Endodermal cell (in vitro differentiated cells): ENCODE results near the gene HAP1. TPM values are rescaled to one million over a fixed set of nuclear protein-coding genes. Genes with fewer than 3 reads are reported as not detected.

ENCODE experiments used
- DNase-seq: peaks from one replicate; pipeline ENCODE4 v3.0.0-alpha.2; 2017
- H3K27ac ChIP-seq: 2 replicates; pipeline ENCODE4 v1.5.1; 2013; ENCODE audit warnings: mild to moderate bottlenecking, low read depth, low read length, moderate library complexity
- H3K27me3 ChIP-seq: 2 replicates; pipeline ENCODE4 v1.6.1; 2013; ENCODE audit warnings: mild to moderate bottlenecking, low read length, moderate library complexity; ENCODE audit not compliant: insufficient read depth, control insufficient read depth, poor library complexity, severe bottlenecking
- H3K36me3 ChIP-seq: 2 replicates; pipeline ENCODE4 v1.7.0; 2013; ENCODE audit warnings: mild to moderate bottlenecking, low read length, moderate library complexity; ENCODE audit not compliant: control insufficient read depth, insufficient read depth
- H3K4me1 ChIP-seq: one replicate; pipeline ENCODE4 v1.7.0; 2013; ENCODE audit warnings: low read length; ENCODE audit not compliant: control insufficient read depth, insufficient read depth
- H3K4me3 ChIP-seq: 2 replicates; pipeline ENCODE4 v1.5.1; 2013; ENCODE audit warnings: mild to moderate bottlenecking, low read length, moderate library complexity
- H3K9ac ChIP-seq: 2 replicates; pipeline ENCODE4 v1.6.1; 2013; ENCODE audit warnings: mild to moderate bottlenecking, low read length, moderate library complexity; ENCODE audit not compliant: poor library complexity, severe bottlenecking; ENCODE audit errors: extremely low read depth
- H3K9me3 ChIP-seq: 2 replicates; pipeline ENCODE4 v1.6.1; 2013; ENCODE audit warnings: mild to moderate bottlenecking, low read length, moderate library complexity; ENCODE audit not compliant: control insufficient read depth
- H3K27ac Mint-ChIP-seq: 2 replicates; pipeline ENCODE4 v1.8.0; 2020; ENCODE audit warnings: mixed read lengths
- H3K27me3 Mint-ChIP-seq: 2 replicates; pipeline ENCODE4 v1.8.0; 2021; ENCODE audit warnings: mild to moderate bottlenecking, mixed read lengths; ENCODE audit not compliant: insufficient read depth
- H3K36me3 Mint-ChIP-seq: 2 replicates; pipeline ENCODE4 v1.8.0; 2020; ENCODE audit warnings: low read depth, mixed read lengths
- H3K4me1 Mint-ChIP-seq: 2 replicates; pipeline ENCODE4 v1.8.0; 2020; ENCODE audit warnings: mixed read lengths
- H3K4me3 Mint-ChIP-seq: 2 replicates; pipeline ENCODE4 v1.8.0; 2020; ENCODE audit warnings: mild to moderate bottlenecking, moderate library complexity, mixed read lengths
- H3K9me3 Mint-ChIP-seq: 2 replicates; pipeline ENCODE4 v1.8.0; 2020; ENCODE audit warnings: mild to moderate bottlenecking, mixed read lengths
- CTCF ChIP-seq: fragments of 200-600 bp; sonication (generic); conservative IDR thresholded peaks from 2 replicates; pipeline ENCODE4 v1.5.0; 2021; ENCODE audit warnings: antibody characterized with exemption, mild to moderate bottlenecking
- WGBS, 2 experiments: methylation state at CpG; one replicate each; pipeline versions ENCODE4 v1.1.5 to v1.1.7; 2013; ENCODE audit warnings: missing lambda C conversion rate in 2 of 2, mixed read lengths in 1 of 2; ENCODE audit not compliant: insufficient coverage in 1 of 2, insufficient read length in 1 of 2; 5-methylcytosine and 5-hydroxymethylcytosine counted together
- total RNA-seq, 2 donors: library from RNA; stranded (reverse); fragmentation: NEBNext Ultra II Directional in 1 of 2; extraction: Animal tissue kit (Norgen Biotek cat#: 25700) in 1 of 2; gene quantifications; 2 replicates in 1 of 2; 3 replicates in 1 of 2; pipeline ENCODE4 v1.2.1, GENCODE V29; 2021

Gene HAP1
- total RNA-seq, 2 donors from 2014 or later, result 1.7 TPM

- Histone ChIP-seq H3K27ac (no peak overlapping the region), H3K9ac (no peak overlapping the region), H3K36me3 (no peaks in the 10 kb centered on the region), H3K27me3 (no peaks in the 10 kb centered on the region), H3K4me1 (no peaks in the 10 kb centered on the region), H3K9me3 (no peaks in the 10 kb centered on the region), H3K4me3 (no peak overlapping the region)
- Mint-ChIP-seq H3K9me3 (no peaks in the 10 kb centered on the region), H3K27ac (no peak overlapping the region), H3K4me1 (no peaks in the 10 kb centered on the region), H3K36me3 (no peaks in the 10 kb centered on the region), H3K4me3 (no peak overlapping the region), H3K27me3 (peaks cover 8% of the 10 kb centered on the region)
- no peak for DNase-seq
- no peak for TF ChIP-seq CTCF
- WGBS, 2 experiments, result 95 to 97% methylated on average over 7 of the region's 7 CpGs
Observed at GRCh38 chr17:41722231-41722630, 12.2 kb downstream of the HAP1 start.

- H3K9me3 Mint-ChIP-seq, result no peaks in the 10 kb centered on the region
- no peaks in the 10 kb centered on the region for H3K4me1 Mint-ChIP-seq
- no peak overlapping the region for H3K27ac ChIP-seq
- H3K27me3 ChIP-seq, result no peaks in the 10 kb centered on the region
- no peaks in the 10 kb centered on the region for H3K36me3 ChIP-seq
- H3K9ac ChIP-seq, result no peak overlapping the region
- no peak for DNase-seq
- no peak overlapping the region for H3K4me3 ChIP-seq
- H3K36me3 Mint-ChIP-seq, result no peaks in the 10 kb centered on the region
- H3K4me1 ChIP-seq, result no peaks in the 10 kb centered on the region
- WGBS, 2 experiments, result 91 to 100% methylated on average over 2 to 5 of the region's 5 CpGs
- H3K27me3 Mint-ChIP-seq, result peaks cover 28% of the 10 kb centered on the region
- H3K4me3 Mint-ChIP-seq, result no peak overlapping the region
- TF ChIP-seq CTCF, result no peak
- no peak overlapping the region for H3K27ac Mint-ChIP-seq
- H3K9me3 ChIP-seq, result no peaks in the 10 kb centered on the region
Observed at GRCh38 chr17:41718287-41718645, 16.2 kb downstream of the HAP1 start.

- H3K27ac ChIP-seq, result no peak overlapping the region
Observed at GRCh38 chr17:41717408-41718286, 16.8 kb downstream of the HAP1 start.

More at GRCh38 chr17:41717408-41718286, 16.8 kb downstream of the HAP1 start:
- no peak overlapping the region for H3K27ac Mint-ChIP-seq
- no peak overlapping the region for H3K4me3 Mint-ChIP-seq
- Histone ChIP-seq H3K27me3 (no peaks in the 10 kb centered on the region), H3K4me3 (no peak overlapping the region), H3K9ac (no peak overlapping the region), H3K4me1 (no peaks in the 10 kb centered on the region), H3K36me3 (no peaks in the 10 kb centered on the region), H3K9me3 (no peaks in the 10 kb centered on the region)
- H3K4me1 Mint-ChIP-seq, result no peaks in the 10 kb centered on the region
- no peaks in the 10 kb centered on the region for H3K9me3 Mint-ChIP-seq
- H3K36me3 Mint-ChIP-seq, result no peaks in the 10 kb centered on the region
- 58 to 90% methylated on average over 6 to 15 of the region's 15 CpGs for WGBS, 2 experiments
- DNase-seq, result no peak
- H3K27me3 Mint-ChIP-seq, result peaks cover 33% of the 10 kb centered on the region
- TF ChIP-seq CTCF, result no peak
